H1 (cell line): Measurements from ENCODE around the gene TMEM271.

Source experiments
- CEBPB ChIP-seq: IDR thresholded peaks from 2 replicates; pipeline ENCODE4 v1.6.1; 2012; ENCODE audit warnings: low read depth, low read length
- EP300 ChIP-seq, 2 experiments: IDR thresholded peaks; 1 replicate in 1 of 2; 2 replicates in 1 of 2; pipeline ENCODE4 v1.6.1; 2011 to 2012; ENCODE audit warnings: low read depth in 2 of 2, low read length in 2 of 2, mild to moderate bottlenecking in 2 of 2, borderline replicate concordance in 1 of 2, inconsistent platforms in 1 of 2, moderate library complexity in 1 of 2
- FOSL1 ChIP-seq: IDR thresholded peaks from 2 replicates; pipeline ENCODE4 v1.6.1; 2011; ENCODE audit warnings: mild to moderate bottlenecking, low read depth, low read length, moderate library complexity; ENCODE audit not compliant: insufficient read depth
- KDM1A ChIP-seq: fragments of 200-600, 300-600 bp; sonication (generic); IDR thresholded peaks from 2 replicates; pipeline ENCODE4 v1.7.1; 2016; ENCODE audit warnings: mild to moderate bottlenecking, low read length, borderline replicate concordance
- POLR2A ChIP-seq, 2 experiments: IDR thresholded peaks; 1 replicate in 1 of 2; 2 replicates in 1 of 2; pipeline ENCODE4 v1.6.1; 2011; ENCODE audit warnings: low read depth in 2 of 2, low read length in 2 of 2, mild to moderate bottlenecking in 2 of 2; ENCODE audit errors: control extremely low read depth in 1 of 2
- POLR2AphosphoS5 ChIP-seq: IDR thresholded peaks from 2 replicates; pipeline ENCODE4 v1.6.1; 2011; ENCODE audit warnings: low read depth, low read length
- SP1 ChIP-seq: IDR thresholded peaks from 2 replicates; pipeline ENCODE4 v1.6.1; 2011; ENCODE audit warnings: low read depth, low read length
- YY1 ChIP-seq: IDR thresholded peaks from 2 replicates; pipeline ENCODE4 v1.6.1; 2011; ENCODE audit warnings: low read depth, mild to moderate bottlenecking, low read length
- TF ChIP-seq, protein P1 (sequence below), 3 experiments: IDR thresholded peaks; 1 replicate in 2 of 3; 2 replicates in 1 of 3; pipeline versions ENCODE4 v1.5.1 to v1.6.1; 2011; ENCODE audit warnings: low read length in 3 of 3, mild to moderate bottlenecking in 3 of 3, inconsistent platforms in 2 of 3, low read depth in 1 of 3, moderate library complexity in 1 of 3; ENCODE audit not compliant: insufficient read depth in 1 of 3; ENCODE audit errors: control extremely low read depth in 1 of 3

DNA sequence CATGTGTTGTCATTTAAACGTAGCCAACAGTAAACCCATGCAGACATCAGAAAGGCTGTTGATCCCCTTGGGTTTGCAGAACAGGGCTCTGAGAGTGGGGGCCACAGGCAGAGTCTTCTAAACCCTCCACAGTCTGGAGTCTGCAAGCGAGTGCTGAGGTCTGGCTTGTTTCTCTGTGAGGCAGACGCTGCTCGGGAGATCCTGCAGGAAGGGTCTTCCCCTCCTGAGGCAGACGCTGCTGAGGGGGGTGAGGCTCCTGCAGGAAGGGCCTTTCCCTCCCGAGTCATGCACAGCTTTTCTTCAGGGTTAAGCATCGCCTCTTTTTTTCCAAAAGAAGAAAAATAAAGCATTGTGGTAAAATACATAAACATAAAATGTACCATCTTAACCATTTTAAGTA is 32.1 kb upstream of the TMEM271 start:
- TF ChIP-seq POLR2AphosphoS5 (no peak), YY1 (no peak), EP300 (IDR thresholded peaks at IDR 0.05; ENCODE audit: borderline replicate concordance in 1 of 2, low read depth in 2 of 2, low read length in 2 of 2) (no peak), POLR2A (IDR thresholded peaks at IDR 0.05; ENCODE audit: control extremely low read depth in 1 of 2, low read depth in 2 of 2, low read length in 2 of 2) (no peak), FOSL1 (no peak), CEBPB (no peak), SP1 (no peak), KDM1A (no peak)
- TF ChIP-seq, protein P1, sequence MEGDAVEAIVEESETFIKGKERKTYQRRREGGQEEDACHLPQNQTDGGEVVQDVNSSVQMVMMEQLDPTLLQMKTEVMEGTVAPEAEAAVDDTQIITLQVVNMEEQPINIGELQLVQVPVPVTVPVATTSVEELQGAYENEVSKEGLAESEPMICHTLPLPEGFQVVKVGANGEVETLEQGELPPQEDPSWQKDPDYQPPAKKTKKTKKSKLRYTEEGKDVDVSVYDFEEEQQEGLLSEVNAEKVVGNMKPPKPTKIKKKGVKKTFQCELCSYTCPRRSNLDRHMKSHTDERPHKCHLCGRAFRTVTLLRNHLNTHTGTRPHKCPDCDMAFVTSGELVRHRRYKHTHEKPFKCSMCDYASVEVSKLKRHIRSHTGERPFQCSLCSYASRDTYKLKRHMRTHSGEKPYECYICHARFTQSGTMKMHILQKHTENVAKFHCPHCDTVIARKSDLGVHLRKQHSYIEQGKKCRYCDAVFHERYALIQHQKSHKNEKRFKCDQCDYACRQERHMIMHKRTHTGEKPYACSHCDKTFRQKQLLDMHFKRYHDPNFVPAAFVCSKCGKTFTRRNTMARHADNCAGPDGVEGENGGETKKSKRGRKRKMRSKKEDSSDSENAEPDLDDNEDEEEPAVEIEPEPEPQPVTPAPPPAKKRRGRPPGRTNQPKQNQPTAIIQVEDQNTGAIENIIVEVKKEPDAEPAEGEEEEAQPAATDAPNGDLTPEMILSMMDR (IDR thresholded peaks at IDR 0.05; ENCODE audit: control extremely low read depth in 1 of 3, insufficient read depth in 1 of 3, low read depth in 1 of 3, low read length in 3 of 3): no peak
